Measurements from ENCODE around the gene TMEM163. TPM values are rescaled to one million over a fixed set of nuclear protein-coding genes. Genes with fewer than 3 reads are reported as not detected.
"Not testable (repeated sequence)": the region's sequence is repeated elsewhere in the genome, so short reads cannot be mapped to it uniquely, and the experiment has no call there.

The TMEM163 gene
- total RNA-seq, 1 experiment from 2014 or later, result 0.04 TPM

GRCh38 chr2:134527381-134527780, 191.4 kb downstream of the TMEM163 start:
- Histone ChIP-seq H3K27me3 (no peaks in the 10 kb centered on the region), H3K9me3 (replicated peaks) (no peaks in the 10 kb centered on the region), H3K27ac (peak overlapping the region; percentile 43), H3K36me3 (no peaks in the 10 kb centered on the region), H3K4me3 (no peak overlapping the region), H3K4me1 (peaks cover 20% of the 10 kb centered on the region)
- DNase-seq, result peak; percentile 82 to 92

GRCh38 chr2:134522496-134523455, 196.0 kb downstream of the TMEM163 start:
- Histone ChIP-seq H3K9me3 (replicated peaks) (0 out of 2 replicates have a peak, but pooled peaks cover 2% of the 10 kb centered on the region), H3K4me1 (peaks cover 13% of the 10 kb centered on the region), H3K4me3 (no peak overlapping the region), H3K27me3 (0 out of 2 replicates have a peak, but pooled peaks cover 6% of the 10 kb centered on the region), H3K27ac (no peak overlapping the region), H3K36me3 (no peaks in the 10 kb centered on the region)
- no peak for DNase-seq

- Histone ChIP-seq H3K27ac (no peak overlapping the region), H3K4me1 (no peaks in the 10 kb centered on the region), H3K9me3 (replicated peaks) (0 out of 2 replicates have a peak, but pooled peaks cover 2% of the 10 kb centered on the region), H3K4me3 (no peak overlapping the region), H3K27me3 (0 out of 2 replicates have a peak, but pooled peaks cover 6% of the 10 kb centered on the region), H3K36me3 (no peaks in the 10 kb centered on the region)
- no peak for DNase-seq
These were observed 200.7 kb downstream of the TMEM163 start for GRCh38 chr2:134518101-134518500.

- Histone ChIP-seq H3K36me3 (no peaks in the 10 kb centered on the region), H3K4me3 (no peak overlapping the region), H3K4me1 (no peaks in the 10 kb centered on the region), H3K27me3 (peaks cover 6% of the 10 kb centered on the region; the same call in 1 of the 2 replicates), H3K27ac (no peak overlapping the region), H3K9me3 (replicated peaks) (0 out of 2 replicates have a peak, but pooled peaks cover 2% of the 10 kb centered on the region)
- DNase-seq, result no peak
These were observed 203.7 kb downstream of the TMEM163 start for GRCh38 chr2:134515137-134515536.

- no peak overlapping the region for H3K4me3 ChIP-seq
- H3K4me1 ChIP-seq, result no peaks in the 10 kb centered on the region
- no peaks in the 10 kb centered on the region for H3K9me3 ChIP-seq (replicated peaks)
- H3K27ac ChIP-seq, result no peak overlapping the region
- no peak for DNase-seq
- H3K27me3 ChIP-seq, result peaks cover under 1% of the 10 kb centered on the region; the same call in 1 of the 2 replicates
- H3K36me3 ChIP-seq, result no peaks in the 10 kb centered on the region
These were observed 205.4 kb downstream of the TMEM163 start for GRCh38 chr2:134513465-134513804.

- Histone ChIP-seq H3K4me3 (no peak overlapping the region), H3K9me3 (replicated peaks) (no peaks in the 10 kb centered on the region), H3K27me3 (no peaks in the 10 kb centered on the region; the same call in 1 of the 2 replicates), H3K27ac (no peak overlapping the region), H3K36me3 (no peaks in the 10 kb centered on the region), H3K4me1 (no peaks in the 10 kb centered on the region)
- DNase-seq, result no peak
These were observed 205.9 kb downstream of the TMEM163 start for GRCh38 chr2:134512734-134513464.

GRCh38 chr2:134508391-134508790, 210.4 kb downstream of the TMEM163 start:
- Histone ChIP-seq H3K4me3 (no peak overlapping the region), H3K9me3 (replicated peaks) (no peaks in the 10 kb centered on the region), H3K27ac (no peak overlapping the region), H3K27me3 (no peaks in the 10 kb centered on the region; the same call in 1 of the 2 replicates), H3K4me1 (no peaks in the 10 kb centered on the region), H3K36me3 (no peaks in the 10 kb centered on the region)
- no peak for DNase-seq

- H3K9me3 ChIP-seq (replicated peaks), result no peaks in the 10 kb centered on the region
- no peaks in the 10 kb centered on the region for H3K36me3 ChIP-seq
- no peaks in the 10 kb centered on the region; the same call in 1 of the 2 replicates for H3K27me3 ChIP-seq
- no peak for DNase-seq
- no peak overlapping the region for H3K4me3 ChIP-seq
- H3K4me1 ChIP-seq, result no peaks in the 10 kb centered on the region
- no peak overlapping the region for H3K27ac ChIP-seq
These were observed 211.1 kb downstream of the TMEM163 start for GRCh38 chr2:134507697-134508096.

- H3K4me3 ChIP-seq; H3K36me3 ChIP-seq; DNase-seq; H3K27ac ChIP-seq; H3K27me3 ChIP-seq; H3K4me1 ChIP-seq; H3K9me3 ChIP-seq (replicated peaks): not testable (repeated sequence)
These were observed 211.6 kb downstream of the TMEM163 start for GRCh38 chr2:134507159-134507558.

GRCh38 chr2:134505446-134505845, 213.4 kb downstream of the TMEM163 start:
- H3K4me1 ChIP-seq, result no peaks in the 10 kb centered on the region
- H3K27me3 ChIP-seq, result no peaks in the 10 kb centered on the region
- H3K36me3 ChIP-seq, result no peaks in the 10 kb centered on the region
- no peak for DNase-seq
- no peak overlapping the region for H3K27ac ChIP-seq
- no peaks in the 10 kb centered on the region for H3K9me3 ChIP-seq (replicated peaks)
- no peak overlapping the region for H3K4me3 ChIP-seq

- Histone ChIP-seq H3K4me1 (no peaks in the 10 kb centered on the region), H3K27me3 (no peaks in the 10 kb centered on the region), H3K36me3 (no peaks in the 10 kb centered on the region), H3K9me3 (replicated peaks) (no peaks in the 10 kb centered on the region), H3K27ac (no peak overlapping the region), H3K4me3 (no peak overlapping the region)
- no peak for DNase-seq
These were observed 214.0 kb downstream of the TMEM163 start for GRCh38 chr2:134504586-134505336.

- no peaks in the 10 kb centered on the region for H3K9me3 ChIP-seq (replicated peaks)
- H3K4me1 ChIP-seq, result no peaks in the 10 kb centered on the region
- DNase-seq, result no peak
- H3K27me3 ChIP-seq, result 0 out of 2 replicates have a peak, but pooled peaks cover 5% of the 10 kb centered on the region
- H3K27ac ChIP-seq, result no peak overlapping the region
- no peaks in the 10 kb centered on the region for H3K36me3 ChIP-seq
- H3K4me3 ChIP-seq, result no peak overlapping the region
These were observed 216.7 kb downstream of the TMEM163 start for GRCh38 chr2:134502104-134502503.

GRCh38 chr2:134501476-134502091, 217.2 kb downstream of the TMEM163 start:
- no peak overlapping the region for H3K27ac ChIP-seq
- no peaks in the 10 kb centered on the region for H3K9me3 ChIP-seq (replicated peaks)
- no peaks in the 10 kb centered on the region for H3K36me3 ChIP-seq
- no peaks in the 10 kb centered on the region for H3K4me1 ChIP-seq
- no peak overlapping the region for H3K4me3 ChIP-seq
- 0 out of 2 replicates have a peak, but pooled peaks cover 5% of the 10 kb centered on the region for H3K27me3 ChIP-seq
- no peak for DNase-seq
